C4-2B (cell line): ENCODE results near the gene CXCR6.
A peak's percentile ranks its signal among the peaks of the same experiment; 100 is the strongest.

Experiments
- CTCF ChIP-seq: fragments of 450-650 bp; conservative IDR thresholded peaks from 2 replicates; pipeline ENCODE4 v1.5.1; 2017; ENCODE audit warnings: mild to moderate bottlenecking
- ZFX ChIP-seq: fragments of 450-650 bp; IDR thresholded peaks from 2 replicates; pipeline ENCODE4 v1.6.1; 2017

- TF ChIP-seq CTCF = peak; percentile 63
- TF ChIP-seq ZFX = no peak
These were observed 36.4 kb upstream of the CXCR6 start for GRCh38 chr3:45906681-45907407.
